ENCODE measurements around the gene NOL6.
A peak's percentile ranks its signal among the peaks of the same experiment; 100 is the strongest.

The NOL6 gene

GRCh38 chr9:33450621-33451146 lies 23.0 kb downstream of the NOL6 start:
- no peak for DNase-seq

GRCh38 chr9:33449715-33450114 lies 24.0 kb downstream of the NOL6 start:
- DNase-seq = no peak

- DNase-seq = no peak
These were observed 25.7 kb downstream of the NOL6 start for GRCh38 chr9:33447799-33448553.

- DNase-seq = peak; percentile 74
These were observed 26.6 kb downstream of the NOL6 start, which contains the start of gene AQP3 for GRCh38 chr9:33446946-33447798. AQP3 (minus strand) TSS chr9:33447593; CDS start chr9:33447530, 63 bp downstream.

GRCh38 chr9:33446240-33446945 lies 27.3 kb downstream of the NOL6 start:
- DNase-seq = peak; percentile 84

- DNase-seq = peak; percentile 55
These were observed 28.1 kb downstream of the NOL6 start for GRCh38 chr9:33445389-33446239.

GRCh38 chr9:33443464-33444154 lies 30.1 kb downstream of the NOL6 start:
- no peak for DNase-seq

GRCh38 chr9:33443047-33443446 lies 30.7 kb downstream of the NOL6 start:
- no peak for DNase-seq

GRCh38 chr9:33442125-33442524 lies 31.6 kb downstream of the NOL6 start:
- no peak for DNase-seq

GRCh38 chr9:33440609-33441008 lies 33.1 kb downstream of the NOL6 start:
- no peak for DNase-seq

- DNase-seq = no peak
These were observed 33.5 kb downstream of the NOL6 start for GRCh38 chr9:33440204-33440603.

GRCh38 chr9:33439731-33440130 lies 34.0 kb downstream of the NOL6 start:
- no peak for DNase-seq

GRCh38 chr9:33438926-33439680 lies 34.6 kb downstream of the NOL6 start:
- no peak for DNase-seq

- no peak for DNase-seq
These were observed 35.8 kb downstream of the NOL6 start for GRCh38 chr9:33437898-33438297.

GRCh38 chr9:33437205-33437604 lies 36.5 kb downstream of the NOL6 start:
- DNase-seq = no peak

- DNase-seq = no peak
These were observed 37.3 kb downstream of the NOL6 start for GRCh38 chr9:33436445-33436844.

- DNase-seq = no peak
These were observed 37.9 kb downstream of the NOL6 start for GRCh38 chr9:33435821-33436277.

GRCh38 chr9:33434317-33435105 lies 39.2 kb downstream of the NOL6 start:
- DNase-seq = no peak

- no peak for DNase-seq
These were observed 39.9 kb downstream of the NOL6 start for GRCh38 chr9:33433871-33434270.

GRCh38 chr9:33431420-33431819 lies 42.3 kb downstream of the NOL6 start:
- DNase-seq = no peak
